Measurements from ENCODE around the gene RHOC. TPM values are rescaled to one million over a fixed set of nuclear protein-coding genes. Genes with fewer than 3 reads are reported as not detected.

RHOC gene
- polyA plus RNA-seq, 12 donors = 256 to 396 (median 290) TPM; not detected in 1

DNA sequence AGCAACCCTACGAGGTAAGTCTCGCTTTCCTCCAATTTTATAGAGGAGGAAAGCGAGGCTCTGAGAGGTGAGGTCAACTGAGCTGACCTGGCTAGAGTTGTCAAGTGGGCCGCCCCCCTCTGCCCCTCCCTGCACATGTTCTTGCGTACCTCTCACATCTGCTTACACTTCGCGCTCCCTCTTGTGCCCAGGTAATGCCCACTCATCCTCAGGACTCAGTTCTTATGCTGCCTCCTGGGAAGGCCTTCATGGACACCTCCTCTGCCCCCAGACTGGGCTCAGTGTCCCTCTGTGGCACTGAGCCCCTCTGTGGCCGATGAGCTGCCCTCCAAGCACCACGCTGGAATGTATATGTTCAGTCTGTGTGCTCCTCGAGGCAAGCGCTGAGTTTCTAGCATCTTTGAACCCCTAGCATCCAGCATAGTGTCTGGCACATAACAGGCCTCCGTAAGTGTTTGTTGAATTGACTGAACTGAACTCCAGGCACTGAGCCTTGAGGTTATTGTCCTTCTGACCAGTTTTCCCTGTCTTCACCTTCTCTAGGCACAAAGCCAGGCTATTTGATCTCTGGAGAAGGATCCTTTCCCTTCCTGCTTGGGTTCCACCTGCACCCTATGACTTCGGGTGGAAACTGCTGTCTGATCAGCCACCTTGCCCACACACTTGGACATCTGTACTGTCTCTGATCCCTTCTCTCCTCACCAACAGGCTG is 19.0 kb downstream of the RHOC start:
- DNase-seq = no peak

DNA sequence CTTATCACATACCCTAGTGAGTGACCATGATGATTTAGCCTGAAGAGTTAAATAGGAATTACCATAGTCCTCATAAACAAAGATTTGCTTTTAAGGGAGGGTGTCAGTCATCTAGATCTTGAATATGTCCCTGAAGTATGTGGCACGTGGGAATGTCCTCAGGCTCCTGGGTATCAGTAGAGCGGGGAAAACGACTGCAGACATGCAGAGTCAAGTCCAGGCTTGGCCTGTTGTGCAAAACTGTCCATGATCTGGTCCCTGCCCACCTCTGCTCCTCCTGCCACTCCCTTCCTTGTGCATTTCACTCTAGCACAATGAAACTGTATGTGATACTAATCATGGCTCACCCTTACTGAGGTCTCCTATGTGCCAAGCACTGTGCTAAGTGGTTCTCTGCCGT is 19.6 kb downstream of the RHOC start:
- DNase-seq = no peak

DNA sequence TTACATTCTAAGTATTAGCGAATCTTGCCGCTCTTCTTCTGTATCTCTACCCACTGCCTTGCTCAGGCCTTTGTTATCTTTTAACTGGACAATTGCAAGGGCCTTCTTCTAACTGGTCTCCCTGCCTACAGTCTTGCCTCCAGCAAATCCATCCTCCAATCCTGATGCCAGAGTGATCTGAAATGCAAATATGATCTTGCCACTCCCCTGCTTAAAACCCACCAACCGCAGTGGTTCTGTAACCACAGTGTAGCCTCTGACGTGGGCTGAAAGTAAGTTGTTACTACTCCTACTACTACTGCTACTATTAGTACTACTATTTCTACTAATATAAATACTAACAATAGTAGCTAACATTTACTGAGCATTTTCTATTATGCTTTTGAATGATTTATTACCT is 20.1 kb downstream of the RHOC start:
- DNase-seq = no peak

DNA sequence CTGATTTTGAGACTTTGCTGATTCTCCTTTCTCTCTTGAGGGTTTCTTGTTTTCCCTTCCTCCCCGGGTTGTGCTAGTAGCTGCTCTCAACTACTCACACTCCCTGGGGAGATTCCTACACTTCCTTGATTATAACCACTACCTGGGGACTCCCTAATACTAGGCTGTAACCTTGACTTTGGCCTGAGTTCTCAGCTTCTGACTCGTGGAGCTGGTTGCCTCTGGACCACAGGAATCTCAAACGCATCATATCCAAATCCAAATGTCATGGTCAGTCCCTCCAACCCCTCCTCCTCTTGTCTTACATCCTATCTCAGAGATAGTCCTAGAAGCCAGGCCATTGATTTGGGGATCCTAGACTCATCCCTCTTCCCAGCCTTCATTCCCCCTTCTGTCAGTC is 20.5 kb downstream of the RHOC start:
- no peak for DNase-seq

DNA sequence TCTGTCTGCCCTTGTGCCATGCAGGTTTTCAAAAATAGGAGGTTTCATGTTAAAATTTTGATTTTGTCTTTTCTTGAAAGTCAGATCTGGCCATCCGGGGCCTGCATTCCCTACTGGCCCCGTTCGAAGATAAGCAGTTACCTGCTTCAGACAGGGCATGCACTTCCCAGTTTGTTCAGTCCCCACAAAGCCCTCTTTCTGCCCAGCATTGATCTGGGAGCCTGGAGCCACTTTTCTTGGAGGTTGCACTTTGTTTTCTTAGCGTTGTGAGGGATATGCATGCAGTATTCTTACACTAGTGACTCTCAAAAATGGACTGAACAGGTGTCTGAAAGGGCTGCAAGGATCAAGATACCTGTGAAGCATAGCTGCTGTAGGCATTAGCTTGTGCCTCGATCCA is 21.0 kb downstream of the RHOC start:
- no peak for DNase-seq

DNA sequence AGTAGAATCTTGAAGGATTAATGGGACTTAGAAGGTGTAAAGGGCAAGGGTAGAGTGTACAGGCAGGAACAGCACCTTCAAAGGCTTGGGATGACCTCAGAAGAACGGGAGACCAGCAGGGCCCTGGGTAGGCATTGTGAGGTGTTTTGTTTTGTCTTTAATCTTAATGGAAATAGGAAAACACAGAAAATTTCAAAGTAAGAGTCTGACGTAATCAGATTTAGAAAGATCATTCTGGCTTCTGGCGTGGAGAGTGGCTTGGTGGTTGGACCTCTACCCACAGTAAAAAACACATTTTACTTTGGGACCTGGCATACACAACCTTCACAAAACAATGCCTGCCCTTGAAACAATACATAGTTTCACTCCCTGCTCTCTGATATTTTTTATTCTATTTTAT is 28.3 kb downstream of the RHOC start:
- DNase-seq = no peak

DNA sequence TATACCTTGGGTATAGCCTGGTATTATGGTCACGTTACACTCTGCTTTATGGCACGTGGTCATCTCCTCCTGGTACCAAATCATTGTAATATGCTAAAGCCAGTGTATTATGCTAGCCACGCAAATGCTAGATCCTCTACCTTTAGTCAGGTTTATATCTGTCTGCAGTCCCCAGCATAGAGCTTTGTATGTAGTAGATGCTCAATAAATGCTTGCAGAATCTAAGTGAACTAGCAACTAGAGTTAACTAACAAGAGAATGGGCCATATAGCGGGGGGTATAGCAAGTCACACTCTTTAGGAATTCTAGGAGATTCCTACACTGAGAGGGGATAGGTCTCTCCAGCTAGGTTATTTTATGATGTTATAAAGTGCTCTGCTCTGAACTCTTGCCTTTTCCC is 29.4 kb downstream of the RHOC start:
- no peak for DNase-seq

DNA sequence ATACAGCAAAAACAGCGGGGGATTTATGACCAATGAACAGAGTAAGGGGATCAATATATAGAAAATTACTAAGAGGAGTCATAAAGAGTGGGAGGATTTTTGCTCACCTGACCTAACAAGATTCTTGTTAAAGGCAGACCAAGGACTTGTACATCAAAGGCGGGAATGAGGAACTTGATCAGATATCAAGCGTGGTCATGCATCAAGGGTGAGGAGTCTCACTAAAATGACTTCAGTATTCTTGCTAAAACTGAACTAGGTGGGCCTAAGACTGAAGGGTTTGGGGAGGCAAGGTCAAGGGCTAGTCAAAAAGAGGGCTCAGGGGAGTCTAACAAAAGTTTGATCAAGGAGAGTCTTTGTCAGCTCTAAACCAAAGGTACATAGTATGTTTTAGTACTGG is 30.4 kb downstream of the RHOC start:
- DNase-seq = no peak

DNA sequence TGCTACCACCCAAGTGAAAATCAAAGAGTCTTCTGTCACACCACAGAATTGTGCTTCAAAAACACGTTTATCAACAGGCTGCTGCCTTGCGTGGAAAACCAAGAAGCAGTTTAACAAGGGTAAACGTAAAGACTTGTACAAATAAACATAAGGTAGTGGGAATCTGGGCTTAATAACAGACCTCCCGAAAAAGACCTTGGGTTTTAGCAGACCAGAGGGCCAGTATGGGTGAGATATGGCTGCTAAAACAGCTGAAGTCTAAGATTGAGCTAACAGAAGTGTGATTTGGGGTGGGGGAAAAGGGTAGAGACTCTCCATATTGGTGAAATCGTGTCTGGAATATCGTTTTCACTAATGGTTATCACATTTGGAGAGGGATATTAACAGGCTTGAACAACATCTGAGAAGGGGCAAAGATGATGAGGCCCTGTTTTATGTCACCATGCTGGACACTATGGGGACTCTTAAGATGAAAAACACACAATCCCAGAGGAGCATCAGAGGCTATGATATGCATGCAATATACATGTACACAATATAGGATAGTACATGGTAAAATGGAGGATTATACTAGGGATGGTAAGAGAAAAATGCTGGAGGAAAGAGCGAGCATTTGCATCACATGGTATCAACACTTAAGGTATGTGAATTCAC is 31.1 kb downstream of the RHOC start:
- no peak for DNase-seq

DNA sequence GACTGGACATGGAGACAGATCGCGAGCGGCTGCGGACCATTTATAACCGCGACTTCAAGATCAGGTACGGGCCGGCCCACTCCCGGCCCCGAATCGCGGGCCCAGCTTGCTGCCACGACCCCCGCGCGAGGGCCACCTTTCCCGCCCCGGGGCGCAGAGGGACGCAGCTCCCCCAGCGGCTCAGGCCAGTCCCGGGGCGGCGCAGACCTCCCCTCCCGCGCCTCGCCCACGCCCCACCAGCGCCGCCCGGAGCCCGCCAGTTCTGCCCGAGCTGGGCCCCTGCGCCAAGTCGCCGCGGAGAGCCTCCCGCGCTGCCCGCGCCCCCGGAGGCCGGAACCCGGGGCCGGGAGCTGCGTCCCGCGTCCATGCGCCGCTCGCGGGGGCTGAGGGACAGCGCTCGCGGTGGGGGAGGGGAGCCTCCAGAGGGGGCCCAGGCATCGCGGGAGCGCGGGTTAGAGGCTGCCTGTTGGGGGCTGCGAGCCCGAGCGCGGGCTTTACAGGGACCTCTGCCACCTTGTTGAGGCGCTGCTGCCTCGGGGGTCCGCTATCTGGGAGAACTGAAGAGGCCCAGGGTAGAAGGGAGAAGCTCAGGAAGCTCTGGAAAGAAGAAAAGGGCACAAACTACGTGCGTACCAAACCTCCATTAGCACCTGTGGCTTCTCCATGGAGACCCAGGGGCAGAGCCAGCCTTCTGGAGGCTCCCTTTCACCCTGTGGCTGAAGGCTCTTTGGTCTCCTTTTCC is 31.8 kb downstream of the RHOC start:
- peak; percentile 54 for DNase-seq

DNA sequence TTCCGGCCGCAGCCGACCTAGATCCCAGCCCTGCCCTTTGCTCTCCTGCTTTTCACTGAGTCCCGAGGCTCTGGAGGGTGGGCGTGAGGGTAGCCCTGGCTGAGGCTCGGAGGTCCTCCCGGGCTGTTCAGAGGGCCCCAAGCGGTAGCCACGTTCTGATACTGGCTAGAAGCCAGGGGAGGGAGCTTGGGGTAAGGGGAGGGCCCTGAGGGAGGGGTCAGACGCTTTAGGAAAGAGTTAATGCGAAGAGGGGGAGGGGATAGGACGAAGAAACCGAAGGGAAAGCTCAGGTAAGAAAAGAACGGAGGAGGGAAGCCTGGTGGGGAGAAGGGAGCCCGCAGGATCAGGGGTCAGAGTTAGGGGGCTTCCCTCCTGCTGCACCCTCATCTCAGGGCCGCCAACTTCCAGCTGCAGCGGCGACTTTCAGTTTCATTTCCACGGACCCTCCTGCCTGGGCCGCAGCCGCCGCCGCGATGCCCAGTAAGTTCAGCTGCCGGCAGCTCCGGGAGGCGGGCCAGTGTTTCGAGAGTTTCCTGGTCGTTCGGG is 32.4 kb downstream of the RHOC start, which contains the start of gene MOV10:
Gene MOV10 (plus strand): TSS at position 220 of the 546 bp plus-strand sequence. CDS start 254 bp downstream, at position 474.
- DNase-seq = peak; percentile 76

DNA sequence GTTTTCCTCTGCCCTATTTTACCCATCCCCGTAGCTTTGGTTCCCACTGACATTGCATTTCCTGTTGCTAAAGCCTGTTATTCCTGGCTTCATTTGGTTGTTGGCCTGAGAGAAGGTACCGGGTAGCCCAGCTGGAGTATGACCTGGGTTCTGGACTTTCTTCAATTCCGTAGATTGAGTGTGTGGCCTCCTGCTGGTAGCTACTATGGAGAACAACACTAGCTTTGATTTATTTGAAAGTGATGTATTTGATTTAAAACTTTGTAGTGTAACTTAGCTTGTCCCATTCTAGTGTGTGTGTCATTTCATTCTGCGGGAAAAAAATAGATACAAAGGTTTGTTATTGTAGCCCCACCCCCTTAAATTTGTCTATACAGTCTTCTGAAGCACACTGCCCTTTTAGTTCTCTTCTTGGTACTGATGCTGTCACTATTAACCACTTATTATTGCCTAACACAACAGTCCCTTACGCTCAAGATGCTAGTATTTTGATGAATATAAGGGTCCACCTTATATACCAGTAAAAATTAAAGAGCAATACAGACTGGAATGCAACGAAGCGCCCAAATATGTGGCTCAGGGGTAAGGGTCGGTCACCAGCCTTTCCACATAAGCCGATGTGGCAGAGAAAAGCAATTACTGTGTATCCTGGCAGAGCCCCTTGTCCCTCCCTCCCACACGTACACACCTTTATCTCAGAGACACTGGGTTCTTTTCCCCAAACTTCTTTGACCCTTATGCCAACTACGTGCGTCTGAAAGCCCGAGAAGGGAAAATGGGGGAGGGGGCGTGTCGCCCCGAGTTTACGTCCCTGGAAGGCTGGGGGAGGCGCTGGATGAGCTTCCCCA is 33.1 kb downstream of the RHOC start:
- peak; percentile 51 for DNase-seq

DNA sequence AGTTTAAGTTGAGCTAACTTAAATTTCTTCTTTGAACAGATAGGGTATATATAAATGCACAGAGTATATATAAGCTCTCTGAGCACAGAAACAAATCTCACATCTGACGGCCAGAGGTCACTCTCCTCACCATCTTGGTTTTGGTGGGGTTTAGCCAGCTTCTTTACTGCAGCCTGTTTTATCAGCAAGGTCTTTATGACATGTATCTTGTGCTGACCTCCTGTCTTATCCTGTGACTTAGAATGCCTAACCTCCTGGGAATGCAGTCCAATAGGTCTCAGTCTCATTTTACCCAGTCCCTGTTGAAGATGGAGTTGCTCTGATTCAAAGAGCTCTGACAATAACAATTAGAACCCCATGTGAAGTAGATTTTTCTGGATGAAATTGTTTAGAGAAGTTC is 34.1 kb downstream of the RHOC start:
- DNase-seq = no peak

DNA sequence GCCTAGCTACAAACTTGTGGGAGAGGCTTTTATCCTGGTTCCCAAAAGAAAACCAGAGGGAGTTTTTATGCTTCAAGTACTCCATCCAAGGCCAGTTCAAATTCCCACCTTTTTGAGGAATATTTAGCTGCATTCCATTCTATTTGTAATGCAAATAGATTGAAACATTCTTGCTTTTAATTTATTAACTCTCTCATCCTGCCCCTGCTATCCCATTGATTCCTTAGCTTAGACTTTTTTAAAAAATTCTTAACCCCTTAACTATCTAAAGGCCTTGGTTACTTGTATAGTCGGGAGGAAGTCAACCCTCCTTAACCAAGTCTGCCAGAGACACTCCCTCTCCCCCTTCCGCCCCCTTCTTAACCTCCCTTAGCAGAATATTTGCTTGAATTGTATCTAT is 34.9 kb downstream of the RHOC start:
- no peak for DNase-seq

DNA sequence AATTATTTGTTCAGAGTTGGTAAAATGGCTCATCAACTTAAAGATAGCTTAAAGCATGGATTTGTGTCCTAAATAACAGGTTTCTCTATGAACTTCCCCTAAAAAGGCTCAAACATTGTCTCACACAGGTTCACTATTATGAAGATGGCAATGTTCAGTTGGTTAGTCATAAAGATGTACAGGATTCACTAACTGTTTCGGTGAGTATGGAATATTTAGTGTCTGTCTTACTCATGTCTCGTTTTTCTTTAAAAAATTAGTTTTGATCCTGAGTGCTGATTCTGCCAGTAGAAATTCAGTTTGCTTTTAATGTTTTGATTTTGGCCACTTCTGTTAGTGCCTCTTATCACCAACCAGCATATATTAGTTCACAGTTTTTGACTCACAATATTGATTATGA is 40.0 kb downstream of the RHOC start:
- no peak for DNase-seq

DNA sequence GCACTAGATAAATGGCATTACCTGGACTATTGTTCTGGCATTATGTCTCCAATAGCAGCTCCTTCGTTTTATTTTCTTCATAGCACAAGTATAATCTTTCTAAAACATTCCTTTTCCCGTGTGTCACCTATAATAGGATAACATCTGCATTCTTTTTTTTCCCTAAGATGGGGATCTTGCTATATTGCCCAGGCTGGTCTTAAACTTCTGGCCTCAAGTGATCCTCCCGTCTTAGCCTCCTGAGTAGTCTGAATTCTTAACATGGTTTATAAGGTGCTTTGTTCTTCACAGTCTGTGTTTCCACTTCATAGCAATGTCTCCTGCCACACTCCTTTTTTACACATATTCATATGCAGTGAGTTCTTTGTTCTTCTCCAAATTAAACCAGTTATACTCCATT is 41.1 kb downstream of the RHOC start:
- no peak for DNase-seq

DNA sequence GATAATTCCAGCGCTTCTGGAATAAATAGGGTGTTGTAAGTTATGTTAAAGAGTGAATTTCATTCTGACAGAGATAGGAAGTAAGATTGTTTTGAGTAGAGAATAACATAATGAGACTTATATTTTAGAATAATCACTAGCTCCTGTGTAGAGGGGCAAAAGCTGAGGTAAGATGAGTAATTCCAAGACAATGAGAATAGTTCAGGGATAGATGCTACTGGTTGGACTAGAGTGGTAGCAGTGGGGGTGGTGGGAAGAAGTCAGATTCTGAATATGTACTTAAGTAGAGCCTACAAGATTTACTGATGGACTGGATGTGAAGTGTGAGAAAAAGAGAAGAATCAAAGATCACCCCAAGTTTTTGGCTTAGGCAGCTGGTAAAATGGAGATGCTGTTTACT is 55.7 kb downstream of the RHOC start:
- DNase-seq = no peak

Data from muscle of arm (tissue), 12 donors.